GM03348 (cell line): Measurements from ENCODE around the gene HSF2BP.
"Not testable (repeated sequence)": the region's sequence is repeated elsewhere in the genome, so short reads cannot be mapped to it uniquely, and the experiment has no call there.

Experiments
- DNase-seq: peaks from one replicate; pipeline ENCODE4 v3.0.0; 2012; ENCODE audit warnings: low spot score

Gene HSF2BP

GRCh38 chr21:43618940-43619339 is 40.3 kb downstream of the HSF2BP start:
- no peak for DNase-seq

GRCh38 chr21:43616861-43617260 is 42.4 kb downstream of the HSF2BP start:
- not testable (repeated sequence) for DNase-seq

- DNase-seq = no peak
Measured at GRCh38 chr21:43614839-43615238, 44.4 kb downstream of the HSF2BP start.

- peak; percentile 39 for DNase-seq
Measured at GRCh38 chr21:43613755-43614638, 45.3 kb downstream of the HSF2BP start.

GRCh38 chr21:43611598-43612369 is 47.5 kb downstream of the HSF2BP start:
- peak; percentile 22 for DNase-seq

GRCh38 chr21:43609501-43610340 is 49.6 kb downstream of the HSF2BP start:
- no peak for DNase-seq

- no peak for DNase-seq
Measured at GRCh38 chr21:43608664-43609063, 50.6 kb downstream of the HSF2BP start.

GRCh38 chr21:43608225-43608624 is 51.1 kb downstream of the HSF2BP start:
- no peak for DNase-seq

GRCh38 chr21:43605320-43606215 is 53.7 kb downstream of the HSF2BP start:
- DNase-seq = no peak

GRCh38 chr21:43604505-43605204 is 54.6 kb downstream of the HSF2BP start:
- DNase-seq = no peak

GRCh38 chr21:43603641-43604504 is 55.4 kb downstream of the HSF2BP start:
- peak; percentile 37 for DNase-seq

GRCh38 chr21:43603233-43603626 is 56.1 kb downstream of the HSF2BP start:
- no peak for DNase-seq

GRCh38 chr21:43602266-43603232 is 56.7 kb downstream of the HSF2BP start:
- DNase-seq = no peak

GRCh38 chr21:43600642-43601402 is 58.5 kb downstream of the HSF2BP start:
- DNase-seq = peak; percentile 88

- DNase-seq = no peak
Measured at GRCh38 chr21:43599728-43600127, 59.6 kb downstream of the HSF2BP start.

GRCh38 chr21:43598416-43599120 is 60.7 kb downstream of the HSF2BP start:
- DNase-seq = no peak
